Mucosa of rectum (tissue), 2 donors: Measurements from ENCODE around the gene CUX1.

Experiments used
- H3K27ac ChIP-seq, 2 donors: one replicate each; pipeline ENCODE4 v1.7.0; 2013; ENCODE audit warnings: inconsistent platforms in 2 of 2, low read depth in 2 of 2, low read length in 2 of 2
- H3K27me3 ChIP-seq, 2 donors: one replicate each; pipeline ENCODE4 v1.7.0; 2013; ENCODE audit warnings: low read length in 2 of 2; ENCODE audit not compliant: control insufficient read depth in 2 of 2, insufficient read depth in 2 of 2
- H3K36me3 ChIP-seq, 2 donors: one replicate each; pipeline ENCODE4 v1.7.0; 2013; ENCODE audit warnings: low read length in 2 of 2; ENCODE audit not compliant: control insufficient read depth in 2 of 2, insufficient read depth in 2 of 2
- H3K4me1 ChIP-seq, 2 donors: one replicate each; pipeline ENCODE4 v1.7.0; 2013; ENCODE audit warnings: low read length in 2 of 2, mild to moderate bottlenecking in 1 of 2; ENCODE audit not compliant: control insufficient read depth in 2 of 2, insufficient read depth in 2 of 2
- H3K4me3 ChIP-seq, 2 donors: one replicate each; pipeline ENCODE4 v1.7.0; 2013; ENCODE audit warnings: low read length in 2 of 2
- H3K9ac ChIP-seq, 2 donors: one replicate each; pipeline ENCODE4 v1.7.0; 2013; ENCODE audit warnings: low read length in 2 of 2, low read depth in 1 of 2, mild to moderate bottlenecking in 1 of 2
- H3K9me3 ChIP-seq, 2 donors: one replicate each; pipeline ENCODE4 v1.7.0; 2013; ENCODE audit warnings: low read length in 2 of 2; ENCODE audit not compliant: control insufficient read depth in 2 of 2
- donor health status: healthy.
- donor health status: Normal muscosa, but diverticular disease.

The CUX1 gene

GRCh38 chr7:102066476-102066875 is 249.1 kb downstream of the CUX1 start:
- no peak overlapping the region for H3K27ac ChIP-seq
- H3K9ac ChIP-seq, result no peak overlapping the region
- no peaks in the 10 kb centered on the region for H3K27me3 ChIP-seq

GRCh38 chr7:102068846-102069245 is 251.4 kb downstream of the CUX1 start:
- no peak overlapping the region for H3K4me3 ChIP-seq
- peaks cover 2 to 6% of the 10 kb centered on the region in 2 donors for H3K4me1 ChIP-seq
- no peaks in the 10 kb centered on the region for H3K27me3 ChIP-seq
- H3K9ac ChIP-seq, result no peak overlapping the region
- no peak overlapping the region for H3K27ac ChIP-seq
- peaks cover 10 to 16% of the 10 kb centered on the region in 2 donors for H3K36me3 ChIP-seq
- H3K9me3 ChIP-seq, result peaks cover 0 to 4% of the 10 kb centered on the region in 2 donors

More at GRCh38 chr7:102066476-102066875, 249.1 kb downstream of the CUX1 start:
- H3K4me1 ChIP-seq, result peaks cover 2 to 4% of the 10 kb centered on the region in 2 donors
- H3K9me3 ChIP-seq, result peaks cover 0 to 1% of the 10 kb centered on the region in 2 donors
- no peak overlapping the region for H3K4me3 ChIP-seq
- H3K36me3 ChIP-seq, result peaks cover 5 to 10% of the 10 kb centered on the region in 2 donors

GRCh38 chr7:102069931-102070629 is 252.7 kb downstream of the CUX1 start:
- Histone ChIP-seq H3K36me3 (peaks cover 10 to 21% of the 10 kb centered on the region in 2 donors), H3K9me3 (peaks cover 0 to 4% of the 10 kb centered on the region in 2 donors), H3K27me3 (no peaks in the 10 kb centered on the region)

GRCh38 chr7:102072003-102072402 is 254.6 kb downstream of the CUX1 start:
- peaks cover 10 to 18% of the 10 kb centered on the region in 2 donors for H3K36me3 ChIP-seq
- no peak overlapping the region for H3K27ac ChIP-seq
- H3K4me3 ChIP-seq, result no peak overlapping the region
- no peaks in the 10 kb centered on the region for H3K27me3 ChIP-seq
- H3K4me1 ChIP-seq, result peaks cover 0 to 12% of the 10 kb centered on the region in 2 donors
- no peak overlapping the region for H3K9ac ChIP-seq
- peaks cover 0 to 4% of the 10 kb centered on the region in 2 donors for H3K9me3 ChIP-seq

More at GRCh38 chr7:102069931-102070629, 252.7 kb downstream of the CUX1 start:
- H3K4me1 ChIP-seq, result peaks cover 0 to 7% of the 10 kb centered on the region in 2 donors
- no peak overlapping the region for H3K27ac ChIP-seq
- H3K9ac ChIP-seq, result no peak overlapping the region
- no peak overlapping the region for H3K4me3 ChIP-seq

GRCh38 chr7:102072636-102073209 is 255.3 kb downstream of the CUX1 start:
- Histone ChIP-seq H3K4me3 (no peak overlapping the region), H3K9ac (no peak overlapping the region), H3K9me3 (peaks cover 0 to 4% of the 10 kb centered on the region in 2 donors), H3K4me1 (peaks cover 0 to 12% of the 10 kb centered on the region in 2 donors), H3K27ac (no peak overlapping the region), H3K27me3 (no peaks in the 10 kb centered on the region), H3K36me3 (peaks cover 10 to 18% of the 10 kb centered on the region in 2 donors)

- Histone ChIP-seq H3K27me3 (no peaks in the 10 kb centered on the region), H3K4me3 (no peak overlapping the region), H3K36me3 (peaks cover 10 to 18% of the 10 kb centered on the region in 2 donors), H3K4me1 (peaks cover 0 to 12% of the 10 kb centered on the region in 2 donors), H3K27ac (peak overlapping the region in 1 of 2 donors; percentile 12), H3K9me3 (peaks cover 0 to 4% of the 10 kb centered on the region in 2 donors), H3K9ac (no peak overlapping the region)
These were observed 256.8 kb downstream of the CUX1 start for GRCh38 chr7:102073931-102074880.

GRCh38 chr7:102075126-102075525 is 257.7 kb downstream of the CUX1 start:
- Histone ChIP-seq H3K36me3 (peaks cover 10 to 18% of the 10 kb centered on the region in 2 donors), H3K9ac (no peak overlapping the region), H3K4me3 (no peak overlapping the region), H3K9me3 (peaks cover 0 to 4% of the 10 kb centered on the region in 2 donors), H3K27me3 (no peaks in the 10 kb centered on the region), H3K27ac (peak overlapping the region in 1 of 2 donors; percentile 39), H3K4me1 (peaks cover 0 to 10% of the 10 kb centered on the region in 2 donors)

- no peak overlapping the region for H3K4me3 ChIP-seq
- peaks cover 0 to 10% of the 10 kb centered on the region in 2 donors for H3K4me1 ChIP-seq
- no peaks in the 10 kb centered on the region for H3K27me3 ChIP-seq
- H3K36me3 ChIP-seq, result peaks cover 10 to 17% of the 10 kb centered on the region in 2 donors
- no peak overlapping the region for H3K9ac ChIP-seq
- peak overlapping the region in 1 of 2 donors; percentile 39 for H3K27ac ChIP-seq
- peaks cover 0 to 4% of the 10 kb centered on the region in 2 donors for H3K9me3 ChIP-seq
These were observed 258.2 kb downstream of the CUX1 start for GRCh38 chr7:102075553-102076135.

GRCh38 chr7:102077081-102077480 is 259.7 kb downstream of the CUX1 start:
- Histone ChIP-seq H3K4me1 (peaks cover 0 to 10% of the 10 kb centered on the region in 2 donors), H3K4me3 (no peak overlapping the region), H3K9ac (no peak overlapping the region), H3K27ac (no peak overlapping the region), H3K9me3 (no peaks in the 10 kb centered on the region), H3K27me3 (no peaks in the 10 kb centered on the region), H3K36me3 (peaks cover 0 to 8% of the 10 kb centered on the region in 2 donors)
